ENCODE data around the gene NTMT2. TPM values are rescaled to one million over a fixed set of nuclear protein-coding genes. Genes with fewer than 3 reads are reported as not detected.

Gene NTMT2
- total RNA-seq, 1 donor from 2014 or later = not detected

DNA sequence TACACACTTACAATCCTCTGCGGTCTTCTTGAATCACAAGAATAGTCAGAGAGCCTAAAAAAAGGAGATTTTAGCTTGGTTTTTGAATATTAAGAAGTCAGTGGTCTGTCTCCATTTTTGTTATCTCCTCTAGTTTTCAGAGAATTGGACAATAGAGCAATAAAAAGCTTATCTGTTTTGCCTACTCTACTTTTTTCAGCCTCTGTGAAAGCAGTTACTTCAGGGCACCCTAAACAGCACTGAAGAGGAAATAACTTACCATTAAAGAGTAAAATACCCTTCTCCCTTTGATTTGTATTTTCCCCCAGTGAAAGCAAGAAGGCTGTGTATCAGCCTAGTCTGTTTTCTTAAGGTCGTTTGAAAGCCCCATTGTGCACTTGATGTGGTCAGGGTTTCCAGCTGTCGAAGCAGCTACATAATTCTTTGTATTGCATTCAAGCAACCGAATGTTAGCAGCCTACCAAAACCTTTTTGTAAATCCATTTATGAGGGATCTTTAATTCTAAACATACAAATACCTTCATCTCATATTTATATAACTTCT lies 1.0 kb downstream of the NTMT2 start:
- H3K4me1 Mint-ChIP-seq = no peaks in the 10 kb centered on the region
- peaks cover 9% of the 10 kb centered on the region for H3K9me3 Mint-ChIP-seq
- no peak overlapping the region for H3K4me3 Mint-ChIP-seq
- TF ChIP-seq, protein P1, sequence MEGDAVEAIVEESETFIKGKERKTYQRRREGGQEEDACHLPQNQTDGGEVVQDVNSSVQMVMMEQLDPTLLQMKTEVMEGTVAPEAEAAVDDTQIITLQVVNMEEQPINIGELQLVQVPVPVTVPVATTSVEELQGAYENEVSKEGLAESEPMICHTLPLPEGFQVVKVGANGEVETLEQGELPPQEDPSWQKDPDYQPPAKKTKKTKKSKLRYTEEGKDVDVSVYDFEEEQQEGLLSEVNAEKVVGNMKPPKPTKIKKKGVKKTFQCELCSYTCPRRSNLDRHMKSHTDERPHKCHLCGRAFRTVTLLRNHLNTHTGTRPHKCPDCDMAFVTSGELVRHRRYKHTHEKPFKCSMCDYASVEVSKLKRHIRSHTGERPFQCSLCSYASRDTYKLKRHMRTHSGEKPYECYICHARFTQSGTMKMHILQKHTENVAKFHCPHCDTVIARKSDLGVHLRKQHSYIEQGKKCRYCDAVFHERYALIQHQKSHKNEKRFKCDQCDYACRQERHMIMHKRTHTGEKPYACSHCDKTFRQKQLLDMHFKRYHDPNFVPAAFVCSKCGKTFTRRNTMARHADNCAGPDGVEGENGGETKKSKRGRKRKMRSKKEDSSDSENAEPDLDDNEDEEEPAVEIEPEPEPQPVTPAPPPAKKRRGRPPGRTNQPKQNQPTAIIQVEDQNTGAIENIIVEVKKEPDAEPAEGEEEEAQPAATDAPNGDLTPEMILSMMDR (IDR thresholded peaks at IDR 0.05) = no peak
- peaks cover 10% of the 10 kb centered on the region for H3K27me3 Mint-ChIP-seq
- ATAC-seq (ENCODE audit: low read depth) = no peak
- ChIA-PET POLR2A (no interaction called here), CTCF (no interaction called here)
- H3K36me3 Mint-ChIP-seq (ENCODE audit: low read depth) = no peaks in the 10 kb centered on the region
- intact Hi-C loops (cut with micrococcal nuclease) = no loop called here
- no peak for DNase-seq
- H3K27ac Mint-ChIP-seq = no peak overlapping the region

DNA sequence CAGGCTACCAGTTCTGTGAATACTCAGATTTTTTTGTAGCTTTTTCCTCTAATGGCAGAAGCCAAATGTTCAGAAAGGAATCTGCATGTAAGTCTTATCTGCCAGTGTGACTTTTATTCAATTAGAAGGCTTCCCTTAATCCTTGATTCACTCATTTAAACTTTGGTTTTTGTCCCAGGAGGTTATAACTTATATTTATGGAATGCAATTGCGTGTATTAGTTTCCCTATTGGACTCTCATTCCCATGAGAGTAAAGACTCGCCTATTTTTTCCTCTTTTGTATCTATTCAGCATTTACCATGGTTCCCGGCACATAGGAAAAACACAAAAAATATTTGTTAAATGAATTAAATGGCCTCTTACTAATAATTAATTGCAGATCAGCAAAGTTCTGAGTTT lies 3.5 kb downstream of the NTMT2 start:
- Mint-ChIP-seq H3K27ac (no peak overlapping the region), H3K4me1 (no peaks in the 10 kb centered on the region), H3K27me3 (peaks cover 10% of the 10 kb centered on the region), H3K9me3 (peaks cover 8% of the 10 kb centered on the region), H3K4me3 (no peak overlapping the region), H3K36me3 (ENCODE audit: low read depth) (no peaks in the 10 kb centered on the region)
- POLR2A ChIA-PET = no interaction called here
- no peak for DNase-seq
- intact Hi-C loops (cut with micrococcal nuclease) = no loop called here
- no peak for ATAC-seq (ENCODE audit: low read depth)
- TF ChIP-seq, protein P1 (IDR thresholded peaks at IDR 0.05) = no peak
- CTCF ChIA-PET = no interaction called here

DNA sequence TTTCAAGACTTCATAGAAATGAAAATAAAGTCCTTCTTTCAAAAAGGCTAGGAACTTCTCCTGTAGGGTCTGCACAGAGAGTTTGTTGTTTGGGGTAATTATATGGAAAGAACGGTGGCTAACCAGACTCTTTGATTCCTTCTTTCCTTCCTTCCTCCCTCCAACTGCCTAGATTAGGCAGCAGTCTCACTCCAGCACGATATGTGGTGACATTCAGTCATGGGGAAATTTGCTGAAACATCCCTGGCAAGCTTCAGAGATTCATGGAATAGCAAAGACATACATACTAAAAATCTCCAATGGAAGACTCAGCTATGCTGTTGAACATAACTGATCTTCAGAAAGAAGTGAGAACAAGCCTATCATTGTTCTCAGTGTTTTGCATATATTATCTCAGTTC lies 4.3 kb downstream of the NTMT2 start:
- TF ChIP-seq, protein P1 (IDR thresholded peaks at IDR 0.05) = no peak
- Mint-ChIP-seq H3K27me3 (peaks cover 10% of the 10 kb centered on the region), H3K9me3 (peaks cover 5% of the 10 kb centered on the region), H3K27ac (no peak overlapping the region), H3K4me1 (no peaks in the 10 kb centered on the region), H3K36me3 (ENCODE audit: low read depth) (no peaks in the 10 kb centered on the region), H3K4me3 (no peak overlapping the region)
- ATAC-seq (ENCODE audit: low read depth) (no peak), DNase-seq (no peak)
- POLR2A ChIA-PET = no interaction called here
- intact Hi-C loops (cut with micrococcal nuclease) = no loop called here
- CTCF ChIA-PET = no interaction called here

DNA sequence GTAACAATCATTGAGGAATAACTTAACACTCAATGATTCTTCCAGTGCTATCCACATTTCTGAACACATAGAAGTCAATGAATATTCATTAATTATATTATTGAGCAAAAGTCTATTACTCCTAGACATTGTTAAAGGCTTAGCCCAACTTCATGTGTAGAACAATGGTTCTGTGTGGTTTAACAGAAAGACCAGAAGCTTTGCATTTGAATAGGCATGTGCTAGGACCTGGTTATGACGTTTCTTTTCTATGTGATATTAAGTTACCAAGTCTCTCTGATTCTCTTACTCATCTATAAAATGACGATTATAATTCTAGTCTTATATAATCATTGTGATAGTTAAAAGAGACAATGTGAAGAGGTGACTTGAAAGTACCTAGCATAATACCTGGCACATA lies 5.2 kb downstream of the NTMT2 start:
- H3K9me3 Mint-ChIP-seq = peaks cover 5% of the 10 kb centered on the region
- H3K4me3 Mint-ChIP-seq = no peak overlapping the region
- peaks cover 6% of the 10 kb centered on the region for H3K27me3 Mint-ChIP-seq
- DNase-seq (no peak), ATAC-seq (ENCODE audit: low read depth) (no peak)
- TF ChIP-seq, protein P1 (IDR thresholded peaks at IDR 0.05) = no peak
- CTCF ChIA-PET = no interaction called here
- POLR2A ChIA-PET = no interaction called here
- no peaks in the 10 kb centered on the region for H3K36me3 Mint-ChIP-seq (ENCODE audit: low read depth)
- no peak overlapping the region for H3K27ac Mint-ChIP-seq
- intact Hi-C loops (cut with micrococcal nuclease) = no loop called here
- no peaks in the 10 kb centered on the region for H3K4me1 Mint-ChIP-seq

DNA sequence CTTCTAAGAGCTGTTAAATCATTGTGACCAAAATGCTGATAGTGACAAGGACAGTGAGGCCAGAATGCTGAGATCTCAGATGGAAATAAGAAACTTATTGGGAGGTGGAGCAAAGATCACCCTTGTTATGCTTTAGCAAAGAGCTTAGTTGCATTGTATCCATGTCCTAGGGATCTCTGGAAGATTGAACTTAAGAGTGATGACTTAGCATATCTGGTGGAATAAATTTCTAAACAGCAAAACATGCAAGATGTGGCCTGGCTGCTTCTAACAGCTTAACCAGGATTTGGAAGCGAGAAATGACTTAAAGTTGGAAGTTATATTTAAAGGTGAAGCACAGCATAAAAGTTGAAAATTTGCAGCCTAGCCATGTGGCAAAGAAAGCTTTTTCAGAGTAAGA lies 7.7 kb downstream of the NTMT2 start:
- H3K9me3 Mint-ChIP-seq = peaks cover 5% of the 10 kb centered on the region
- TF ChIP-seq, protein P1 (IDR thresholded peaks at IDR 0.05) = no peak
- no peak for DNase-seq
- H3K4me3 Mint-ChIP-seq = no peak overlapping the region
- CTCF ChIA-PET = no interaction called here
- POLR2A ChIA-PET = no interaction called here
- no peak for ATAC-seq (ENCODE audit: low read depth)
- H3K27me3 Mint-ChIP-seq = peaks cover 6% of the 10 kb centered on the region
- no peaks in the 10 kb centered on the region for H3K4me1 Mint-ChIP-seq
- intact Hi-C loops (cut with micrococcal nuclease) = no loop called here
- H3K27ac Mint-ChIP-seq = no peak overlapping the region
- H3K36me3 Mint-ChIP-seq (ENCODE audit: low read depth) = no peaks in the 10 kb centered on the region
